H9 (cell line): ENCODE data around the gene MBTPS1. TPM values are rescaled to one million over a fixed set of nuclear protein-coding genes. Genes with fewer than 3 reads are reported as not detected.

ENCODE experiments used
- DNase-seq: peaks from one replicate; pipeline ENCODE4 v3.0.0-alpha.2; 2017
- H2AFZ ChIP-seq: one replicate; pipeline ENCODE4 v1.6.1; 2013; ENCODE audit warnings: mild to moderate bottlenecking, low read length, control low read depth, moderate library complexity
- H2AK5ac ChIP-seq: 2 replicates; pipeline ENCODE4 v1.6.1; 2013; ENCODE audit warnings: low read length, control low read depth, mixed read lengths; ENCODE audit not compliant: insufficient read length
- H2BK120ac ChIP-seq: one replicate; pipeline ENCODE4 v1.6.1; 2013; ENCODE audit warnings: low read depth, mild to moderate bottlenecking, low read length, control low read depth, inconsistent platforms; ENCODE audit not compliant: poor library complexity, severe bottlenecking
- H2BK12ac ChIP-seq: 2 replicates; pipeline ENCODE4 v1.6.1; 2013; ENCODE audit warnings: low read length, control low read depth, mixed read lengths, low read depth; ENCODE audit not compliant: insufficient read length
- H2BK15ac ChIP-seq: 2 replicates; pipeline ENCODE4 v1.6.1; 2013; ENCODE audit warnings: low read depth, low read length, control low read depth
- H2BK20ac ChIP-seq: one replicate; pipeline ENCODE4 v1.6.1; 2013; ENCODE audit warnings: low read depth, mild to moderate bottlenecking, low read length, control low read depth, inconsistent platforms; ENCODE audit not compliant: poor library complexity, severe bottlenecking
- H2BK5ac ChIP-seq: 2 replicates; pipeline ENCODE4 v1.6.1; 2013; ENCODE audit warnings: low read length, control low read depth, mixed read lengths; ENCODE audit not compliant: insufficient read length
- H3K14ac ChIP-seq: 2 replicates; pipeline ENCODE4 v1.6.1; 2013; ENCODE audit warnings: low read length, control low read depth; ENCODE audit not compliant: insufficient read depth
- H3K18ac ChIP-seq: 2 replicates; pipeline ENCODE4 v1.6.1; 2013; ENCODE audit warnings: low read depth, mild to moderate bottlenecking, mixed read lengths, low read length, control low read depth; ENCODE audit not compliant: insufficient read length
- H3K23ac ChIP-seq: 2 replicates; pipeline ENCODE4 v1.6.1; 2013; ENCODE audit warnings: low read length, control low read depth, mixed read lengths, low read depth; ENCODE audit not compliant: insufficient read length
- H3K23me2 ChIP-seq: 2 replicates; pipeline ENCODE4 v1.6.1; 2013; ENCODE audit warnings: low read depth, mild to moderate bottlenecking, mixed read lengths, low read length, control low read depth; ENCODE audit not compliant: insufficient read length, poor library complexity, severe bottlenecking
- H3K27ac ChIP-seq: 2 replicates; pipeline ENCODE4 v1.5.1; 2013; ENCODE audit warnings: low read length, control low read depth, mixed read lengths, low read depth; ENCODE audit not compliant: insufficient read length
- H3K27me3 ChIP-seq: 2 replicates; pipeline ENCODE4 v1.6.1; 2013; ENCODE audit warnings: low read length, control low read depth, inconsistent platforms; ENCODE audit not compliant: insufficient read depth
- H3K4ac ChIP-seq: 2 replicates; pipeline ENCODE4 v1.6.1; 2013; ENCODE audit warnings: low read depth, mild to moderate bottlenecking, control low read depth, inconsistent platforms, low read length, moderate library complexity
- H3K4me1 ChIP-seq: 2 replicates; pipeline ENCODE4 v1.6.1; 2013; ENCODE audit warnings: low read length, control low read depth, inconsistent platforms; ENCODE audit not compliant: insufficient read depth
- H3K4me2 ChIP-seq: 2 replicates; pipeline ENCODE4 v1.6.1; 2013; ENCODE audit warnings: low read length, control low read depth, mixed read lengths; ENCODE audit not compliant: insufficient read length, insufficient read depth
- H3K56ac ChIP-seq: 2 replicates; pipeline ENCODE4 v1.6.1; 2013; ENCODE audit warnings: low read depth, mild to moderate bottlenecking, mixed read lengths, low read length, control low read depth; ENCODE audit not compliant: insufficient read length
- H3K79me1 ChIP-seq: 2 replicates; pipeline ENCODE4 v1.6.1; 2013; ENCODE audit warnings: low read depth, mild to moderate bottlenecking, moderate library complexity, low read length, control low read depth, inconsistent platforms; ENCODE audit not compliant: insufficient read depth, poor library complexity, severe bottlenecking
- H3K79me2 ChIP-seq: 2 replicates; pipeline ENCODE4 v1.6.1; 2013; ENCODE audit warnings: low read length, control low read depth, inconsistent platforms; ENCODE audit not compliant: insufficient read depth
- H3K9ac ChIP-seq: 2 replicates; pipeline ENCODE4 v1.6.1; 2013; ENCODE audit warnings: low read length, control low read depth, mixed read lengths; ENCODE audit not compliant: insufficient read length; ENCODE audit errors: extremely low read depth
- H3K9me3 ChIP-seq: one replicate; pipeline ENCODE4 v1.6.1; 2013; ENCODE audit warnings: low read depth, low read length, inconsistent platforms; ENCODE audit not compliant: control insufficient read depth
- H3T11ph ChIP-seq: one replicate; pipeline ENCODE4 v1.6.1; 2013; ENCODE audit warnings: mild to moderate bottlenecking, low read length, control low read depth, inconsistent platforms
- H4K20me1 ChIP-seq: one replicate; pipeline ENCODE4 v1.6.1; 2013; ENCODE audit not compliant: control insufficient read depth, insufficient read length, insufficient read depth
- H4K5ac ChIP-seq: 2 replicates; pipeline ENCODE4 v1.6.1; 2013; ENCODE audit warnings: low read depth, mild to moderate bottlenecking, mixed read lengths, low read length, control low read depth; ENCODE audit not compliant: insufficient read length
- H4K8ac ChIP-seq: replicated peaks from 2 replicates; pipeline ENCODE4 v1.6.1; 2013; ENCODE audit warnings: low read length, control low read depth, mixed read lengths, low read depth; ENCODE audit not compliant: insufficient read length
- H4K91ac ChIP-seq: 2 replicates; pipeline ENCODE4 v1.6.1; 2013; ENCODE audit warnings: low read depth, mild to moderate bottlenecking, moderate library complexity, mixed read lengths, low read length, control low read depth; ENCODE audit not compliant: insufficient read length
- H3K27ac Mint-ChIP-seq, 3 experiments: 2 replicates in 2 of 3; 3 replicates in 1 of 3; pipeline ENCODE4 v1.8.0; 2020 to 2021; ENCODE audit warnings: mixed read lengths in 3 of 3, mild to moderate bottlenecking in 1 of 3, moderate library complexity in 1 of 3
- H3K27me3 Mint-ChIP-seq: 2 replicates; pipeline ENCODE4 v1.8.0; 2021; ENCODE audit warnings: low read depth, mild to moderate bottlenecking, moderate library complexity, mixed read lengths
- H3K36me3 Mint-ChIP-seq, 3 experiments: 2 replicates in 2 of 3; 3 replicates in 1 of 3; pipeline ENCODE4 v1.8.0; 2020 to 2021; ENCODE audit warnings: low read depth in 3 of 3, mixed read lengths in 3 of 3; ENCODE audit not compliant: insufficient read depth in 1 of 3
- H3K4me1 Mint-ChIP-seq, 2 experiments: 2 replicates each; pipeline ENCODE4 v1.8.0; 2020; ENCODE audit warnings: mixed read lengths in 2 of 2
- H3K4me3 Mint-ChIP-seq, 2 experiments: 2 replicates in 1 of 2; 3 replicates in 1 of 2; pipeline ENCODE4 v1.8.0; 2020 to 2021; ENCODE audit warnings: mild to moderate bottlenecking in 2 of 2, mixed read lengths in 2 of 2, moderate library complexity in 1 of 2
- H3K9me3 Mint-ChIP-seq, 2 experiments: 2 replicates in 1 of 2; 3 replicates in 1 of 2; pipeline ENCODE4 v1.8.0; 2020; ENCODE audit warnings: mild to moderate bottlenecking in 2 of 2, mixed read lengths in 2 of 2, moderate library complexity in 1 of 2
- CTCF ChIP-seq: fragments of 200-600 bp; sonication (generic); conservative IDR thresholded peaks from 3 replicates; pipeline ENCODE4 v1.8.0; 2021; ENCODE audit warnings: antibody characterized with exemption, mild to moderate bottlenecking
- WGBS: extraction: QIAGEN DNeasy Blood & Tissue Kit; methylation state at CpG from one replicate; pipeline ENCODE4 v1.1.7; 2013; ENCODE audit warnings: missing lambda C conversion rate, low lambda C conversion rate, mixed read lengths; ENCODE audit not compliant: insufficient read length; ENCODE audit errors: extremely low coverage; 5-methylcytosine and 5-hydroxymethylcytosine counted together
- total RNA-seq: library from RNA; stranded (reverse); gene quantifications from 2 replicates; pipeline ENCODE4 v1.2.1, GENCODE V29; 2021

Gene MBTPS1
- total RNA-seq, 1 experiment from 2014 or later, result 48.7 TPM

GRCh38 chr16:84055801-84056634 is 60.7 kb downstream of the MBTPS1 start:
- H3K4ac ChIP-seq, result no peak overlapping the region
- H3K14ac ChIP-seq, result no peak overlapping the region
- H4K8ac ChIP-seq, result no peak overlapping the region
- no peak overlapping the region for H4K5ac ChIP-seq
- H2BK15ac ChIP-seq, result no peak overlapping the region
- no peaks in the 10 kb centered on the region for H3K4me1 ChIP-seq
- no peak overlapping the region for H3K4me2 ChIP-seq
- H4K20me1 ChIP-seq, result no peaks in the 10 kb centered on the region
- no peak overlapping the region for H2BK20ac ChIP-seq
- Mint-ChIP-seq H3K27me3 (no peaks in the 10 kb centered on the region; the same call in 1 of the 2 replicates), H3K9me3 (no peaks in the 10 kb centered on the region), H3K36me3 (peaks cover 13 to 83% (median 67%) of the 10 kb centered on the region in 3 experiments; a peak in 6 of 7 replicates), H3K4me1 (peaks cover 4 to 7% of the 10 kb centered on the region in 2 experiments), H3K4me3 (no peak overlapping the region), H3K27ac (peak overlapping the region; percentile 20 to 86 (median 43))
- no peak overlapping the region for H3K9ac ChIP-seq
- DNase-seq, result no peak
- no CpG with 5 or more reads among the region's 19 CpGs for WGBS
- no peak overlapping the region for H3T11ph ChIP-seq
- H2BK5ac ChIP-seq, result no peak overlapping the region
- H3K27ac ChIP-seq, result no peak overlapping the region
- H3K23ac ChIP-seq, result no peak overlapping the region
- H3K23me2 ChIP-seq, result no peaks in the 10 kb centered on the region
- no peak overlapping the region for H2AK5ac ChIP-seq
- no peaks in the 10 kb centered on the region for H3K27me3 ChIP-seq
- no peak overlapping the region for H3K18ac ChIP-seq
- no peak overlapping the region for H2BK120ac ChIP-seq
- no peak overlapping the region for H4K91ac ChIP-seq
- H2AFZ ChIP-seq, result no peak overlapping the region
- no peaks in the 10 kb centered on the region for H3K9me3 ChIP-seq
- no peak for TF ChIP-seq CTCF
- no peak overlapping the region for H2BK12ac ChIP-seq
- H3K56ac ChIP-seq, result no peak overlapping the region
- H3K79me1 ChIP-seq, result no peaks in the 10 kb centered on the region
- H3K79me2 ChIP-seq, result no peaks in the 10 kb centered on the region
